HUES64 (cell line): ENCODE measurements around the gene SHQ1.

ENCODE experiments used
- H3K27ac ChIP-seq: 2 replicates; pipeline ENCODE4 v1.7.0; 2013; ENCODE audit warnings: low read depth, low read length, inconsistent platforms
- H3K27me3 ChIP-seq: 2 replicates; pipeline ENCODE4 v1.6.1; 2013; ENCODE audit warnings: mild to moderate bottlenecking, low read length; ENCODE audit not compliant: insufficient read depth
- H3K36me3 ChIP-seq: 2 replicates; pipeline ENCODE4 v1.6.1; 2013; ENCODE audit warnings: mild to moderate bottlenecking, low read length; ENCODE audit not compliant: insufficient read depth
- H3K4me1 ChIP-seq: 2 replicates; pipeline ENCODE4 v1.6.1; 2013; ENCODE audit warnings: mild to moderate bottlenecking, low read length, moderate library complexity; ENCODE audit not compliant: insufficient read depth
- H3K4me3 ChIP-seq: 2 replicates; pipeline ENCODE4 v1.5.1; 2013; ENCODE audit warnings: mild to moderate bottlenecking, low read length, moderate library complexity
- H3K9ac ChIP-seq: 2 replicates; pipeline ENCODE4 v1.6.1; 2013; ENCODE audit warnings: mild to moderate bottlenecking, low read depth, low read length
- H3K9me3 ChIP-seq: 2 replicates; pipeline ENCODE4 v1.6.1; 2013; ENCODE audit warnings: low read depth, low read length; ENCODE audit not compliant: insufficient read depth
- WGBS: fragments of 150-250, 120-280 bp; methylation state at CpG from one replicate; pipeline ENCODE4 v1.1.7; 2013; ENCODE audit warnings: missing lambda C conversion rate; 5-methylcytosine and 5-hydroxymethylcytosine counted together

The SHQ1 gene

GRCh38 chr3:72888546-72889309 is 40.5 kb upstream of the SHQ1 start:
- H3K36me3 ChIP-seq, result no peaks in the 10 kb centered on the region
- H3K4me3 ChIP-seq, result peak overlapping the region; percentile 78
- H3K27ac ChIP-seq, result no peak overlapping the region
- peak overlapping the region; percentile 49 for H3K9ac ChIP-seq
- peaks cover 28% of the 10 kb centered on the region for H3K4me1 ChIP-seq
- H3K27me3 ChIP-seq, result peaks cover 81% of the 10 kb centered on the region
- 0 out of 2 replicates have a peak, but pooled peaks cover 3% of the 10 kb centered on the region for H3K9me3 ChIP-seq
- 1% methylated on average over 21 of the region's 21 CpGs for WGBS

- peak within 1 kb of the TSS; percentile 49 for H3K9ac ChIP-seq
- H3K27ac ChIP-seq, result no peak within 1 kb of the TSS
- peak within 1 kb of the TSS; percentile 78 for H3K4me3 ChIP-seq
- H3K4me1 ChIP-seq, result peaks cover 28% of the 10 kb centered on the region
- WGBS, result under 1% methylated on average over 96 of the region's 96 CpGs
- no peaks in the 10 kb centered on the region for H3K36me3 ChIP-seq
- peaks cover 81% of the 10 kb centered on the region for H3K27me3 ChIP-seq
- 0 out of 2 replicates have a peak, but pooled peaks cover 6% of the 10 kb centered on the region for H3K9me3 ChIP-seq
Observed at GRCh38 chr3:72887705-72888545, 39.7 kb upstream of the SHQ1 start, which contains the start of gene GXYLT2. Gene GXYLT2 (plus strand): TSS chr3:72888046. CDS start chr3:72888234, 188 bp downstream.

GRCh38 chr3:72887343-72887704 is 39.1 kb upstream of the SHQ1 start:
- 9% methylated on average over 7 of the region's 7 CpGs for WGBS
- H3K36me3 ChIP-seq, result no peaks in the 10 kb centered on the region
- no peak overlapping the region for H3K27ac ChIP-seq
- peak overlapping the region; percentile 78 for H3K4me3 ChIP-seq
- peaks cover 28% of the 10 kb centered on the region for H3K4me1 ChIP-seq
- peaks cover 76% of the 10 kb centered on the region for H3K27me3 ChIP-seq
- H3K9me3 ChIP-seq, result 0 out of 2 replicates have a peak, but pooled peaks cover 6% of the 10 kb centered on the region
- H3K9ac ChIP-seq, result peak overlapping the region; percentile 30; the same call in 1 of the 2 replicates

GRCh38 chr3:72872183-72872582 is 23.9 kb upstream of the SHQ1 start:
- Histone ChIP-seq H3K9me3 (no peaks in the 10 kb centered on the region), H3K4me1 (no peaks in the 10 kb centered on the region), H3K27ac (no peak overlapping the region), H3K27me3 (peaks cover 15% of the 10 kb centered on the region), H3K36me3 (no peaks in the 10 kb centered on the region), H3K4me3 (no peak overlapping the region), H3K9ac (no peak overlapping the region)
- WGBS, result 90% methylated on average over 5 of the region's 5 CpGs

GRCh38 chr3:72862314-72863090 is 14.3 kb upstream of the SHQ1 start:
- H3K36me3 ChIP-seq, result no peaks in the 10 kb centered on the region
- H3K4me3 ChIP-seq, result no peak overlapping the region
- no peak overlapping the region for H3K9ac ChIP-seq
- no peaks in the 10 kb centered on the region for H3K27me3 ChIP-seq
- 82% methylated on average over 7 of the region's 7 CpGs for WGBS
- H3K27ac ChIP-seq, result no peak overlapping the region
- H3K4me1 ChIP-seq, result no peaks in the 10 kb centered on the region
- no peaks in the 10 kb centered on the region for H3K9me3 ChIP-seq

GRCh38 chr3:72860846-72861245 is 12.6 kb upstream of the SHQ1 start:
- H3K36me3 ChIP-seq, result no peaks in the 10 kb centered on the region
- no peak overlapping the region for H3K27ac ChIP-seq
- H3K27me3 ChIP-seq, result no peaks in the 10 kb centered on the region
- H3K9me3 ChIP-seq, result no peaks in the 10 kb centered on the region
- H3K4me3 ChIP-seq, result no peak overlapping the region
- WGBS, result no CpG with 5 or more reads among the region's 1 CpG
- H3K4me1 ChIP-seq, result no peaks in the 10 kb centered on the region
- H3K9ac ChIP-seq, result no peak overlapping the region

GRCh38 chr3:72860053-72860452 is 11.8 kb upstream of the SHQ1 start:
- H3K4me1 ChIP-seq, result no peaks in the 10 kb centered on the region
- H3K9ac ChIP-seq, result no peak overlapping the region
- no peak overlapping the region for H3K4me3 ChIP-seq
- H3K9me3 ChIP-seq, result no peaks in the 10 kb centered on the region
- no peaks in the 10 kb centered on the region for H3K27me3 ChIP-seq
- WGBS, result 94% methylated on average over 4 of the region's 5 CpGs
- no peaks in the 10 kb centered on the region for H3K36me3 ChIP-seq
- no peak overlapping the region for H3K27ac ChIP-seq

GRCh38 chr3:72855001-72855400 is 6.8 kb upstream of the SHQ1 start:
- Histone ChIP-seq H3K36me3 (no peaks in the 10 kb centered on the region), H3K9me3 (no peaks in the 10 kb centered on the region), H3K9ac (no peak overlapping the region), H3K27ac (no peak overlapping the region), H3K4me1 (no peaks in the 10 kb centered on the region), H3K4me3 (no peak overlapping the region), H3K27me3 (peaks cover 7% of the 10 kb centered on the region; the same call in 1 of the 2 replicates)
- 90% methylated on average over 7 of the region's 7 CpGs for WGBS

- Histone ChIP-seq H3K9me3 (no peaks in the 10 kb centered on the region), H3K27me3 (peaks cover 36% of the 10 kb centered on the region), H3K27ac (no peak overlapping the region), H3K4me1 (peaks cover 3% of the 10 kb centered on the region; the same call in 1 of the 2 replicates), H3K36me3 (no peaks in the 10 kb centered on the region), H3K4me3 (peak overlapping the region; percentile 74), H3K9ac (no peak overlapping the region)
- 3% methylated on average over 11 of the region's 11 CpGs for WGBS
Observed at GRCh38 chr3:72848703-72849081, 447 bp upstream of the SHQ1 start.

- no peaks in the 10 kb centered on the region for H3K9me3 ChIP-seq
- H3K4me1 ChIP-seq, result peaks cover 3% of the 10 kb centered on the region; the same call in 1 of the 2 replicates
- H3K36me3 ChIP-seq, result peaks cover under 1% of the 10 kb centered on the region
- H3K9ac ChIP-seq, result no peak overlapping the region
- peak overlapping the region; percentile 74 for H3K4me3 ChIP-seq
- H3K27ac ChIP-seq, result no peak overlapping the region
- peaks cover 36% of the 10 kb centered on the region for H3K27me3 ChIP-seq
- WGBS, result 30% methylated on average over 6 of the region's 6 CpGs
Observed at GRCh38 chr3:72847282-72847681, 963 bp downstream of the SHQ1 start.
